T-cell (primary cell): ENCODE measurements around the gene CCDC158. TPM values are rescaled to one million over a fixed set of nuclear protein-coding genes. Genes with fewer than 3 reads are reported as not detected.

Source experiments
- ATAC-seq, 4 experiments: fragments of 200-7000 bp in 3 of 4; fragments of 150-1000 bp in 1 of 4; cut with Tn5 transposase; replicated peaks in 1 of 4; 1 replicate in 3 of 4; 2 replicates in 1 of 4; pipeline ENCODE4 v1.10.0; 2021; ENCODE audit warnings: moderate library complexity in 3 of 4, mild to moderate bottlenecking in 2 of 4, moderate number of reproducible peaks in 1 of 4
- CTCF ChIA-PET, 2 donors: fragments of 300-600 bp; sonication (Branson Sonifier 250); formaldehyde crosslinking; loops; one replicate each; lab custom pipeline; 2022; ENCODE audit warnings: antibody characterized with exemption in 2 of 2; lab: Charles Lee
- POLR2A ChIA-PET, 2 donors: fragments of 300-600 bp; sonication (Branson Sonifier 250); formaldehyde crosslinking; loops; one replicate each; lab custom pipeline; 2022; ENCODE audit warnings: antibody characterized with exemption in 2 of 2; lab: Charles Lee
- DNase-seq, 35 experiments: peaks; one replicate each; pipeline versions ENCODE4 v3.0.0 to v3.0.0-alpha.2; 2013 to 2023
- H3K27ac ChIP-seq: one replicate; pipeline ENCODE4 v1.5.1; 2013; ENCODE audit warnings: low read length
- H3K27me3 ChIP-seq, 2 experiments: replicated peaks in 1 of 2; 1 replicate in 1 of 2; 2 replicates in 1 of 2; pipeline versions ENCODE4 v1.6.1 to v1.7.0; 2013; ENCODE audit warnings: low read length in 1 of 2, mixed read lengths in 1 of 2; ENCODE audit not compliant: control insufficient read depth in 2 of 2, insufficient read depth in 2 of 2; ENCODE audit errors: extremely low read depth in 1 of 2
- H3K36me3 ChIP-seq, 2 donors: 1 replicate in 1 of 2; 2 replicates in 1 of 2; pipeline versions ENCODE4 v1.6.1 to v1.7.0; 2013; ENCODE audit warnings: low read length in 1 of 2; ENCODE audit not compliant: control insufficient read depth in 2 of 2, insufficient read depth in 1 of 2; ENCODE audit errors: extremely low read depth in 1 of 2
- H3K4me1 ChIP-seq, 2 experiments: 1 replicate in 1 of 2; 2 replicates in 1 of 2; pipeline versions ENCODE4 v1.6.1 to v1.7.0; 2013; ENCODE audit warnings: low read length in 2 of 2, mixed read lengths in 1 of 2; ENCODE audit not compliant: insufficient read depth in 2 of 2, control insufficient read depth in 1 of 2; ENCODE audit errors: extremely low read depth in 1 of 2
- H3K4me3 ChIP-seq, 2 donors: 1 replicate in 1 of 2; 2 replicates in 1 of 2; pipeline versions ENCODE4 v1.5.1 to v1.7.0; 2013; ENCODE audit warnings: mild to moderate bottlenecking in 2 of 2, low read length in 1 of 2, moderate library complexity in 1 of 2; ENCODE audit not compliant: control insufficient read depth in 1 of 2; ENCODE audit errors: extremely low read depth in 1 of 2
- H3K9me3 ChIP-seq: 2 replicates; pipeline ENCODE4 v1.7.0; 2013
- H3K27ac Mint-ChIP-seq, 2 donors: one replicate each; pipeline ENCODE4 v1.8.0; 2020 to 2021; ENCODE audit warnings: mild to moderate bottlenecking in 2 of 2, mixed read lengths in 2 of 2
- H3K27me3 Mint-ChIP-seq, 2 donors: one replicate each; pipeline ENCODE4 v1.8.0; 2021 to 2022; ENCODE audit warnings: mixed read lengths in 2 of 2
- H3K36me3 Mint-ChIP-seq: one replicate; pipeline ENCODE4 v1.8.0; 2021; ENCODE audit warnings: mixed read lengths
- H3K4me1 Mint-ChIP-seq, 3 donors: one replicate each; pipeline ENCODE4 v1.8.0; 2020 to 2022; ENCODE audit warnings: mixed read lengths in 3 of 3, mild to moderate bottlenecking in 1 of 3
- H3K4me3 Mint-ChIP-seq, 3 donors: one replicate each; pipeline ENCODE4 v1.8.0; 2020 to 2022; ENCODE audit warnings: mild to moderate bottlenecking in 3 of 3, mixed read lengths in 3 of 3, moderate library complexity in 3 of 3
- H3K9me3 Mint-ChIP-seq, 3 donors: one replicate each; pipeline ENCODE4 v1.8.0; 2020 to 2022; ENCODE audit warnings: mixed read lengths in 3 of 3
- WGBS: methylation state at CpG from one replicate; pipeline ENCODE4 v1.1.5; 2013; ENCODE audit warnings: missing lambda C conversion rate; ENCODE audit not compliant: insufficient coverage; 5-methylcytosine and 5-hydroxymethylcytosine counted together
- total RNA-seq, 35 experiments: library from RNA in 6 of 35; stranded (reverse) in 6 of 35; fragments of 120-200 nt in 1 of 35; gene quantifications; one replicate each; pipeline versions ENCODE4 v1.2.1 to v1.2.4 and lab custom pipeline; 2013 to 2026

The CCDC158 gene
- total RNA-seq, 5 donors from 2014 or later (not counting 1 experiment from before 2014, with no cell fraction given), result not detected

- WGBS, result no CpG with 5 or more reads among the region's 1 CpG
- CTCF ChIA-PET, result interaction anchor here in 1 of 2 donors (1.2 kb wide), 1 partner anchor 23 kb away, joined by 3 read pairs; no protein-coding TSS in a partner anchor
- H3K9me3 ChIP-seq, result no peaks in the 10 kb centered on the region
- no peak overlapping the region for H3K4me3 ChIP-seq
- POLR2A ChIA-PET, result no interaction called here
- H3K9me3 Mint-ChIP-seq, result peaks cover 3 to 17% (median 16%) of the 10 kb centered on the region in 3 donors
- H3K27ac Mint-ChIP-seq, result no peak overlapping the region
- H3K4me1 Mint-ChIP-seq, result peaks cover 22 to 38% (median 29%) of the 10 kb centered on the region in 3 donors
- peaks cover 18 to 25% of the 10 kb centered on the region in 2 experiments for H3K4me1 ChIP-seq
- peaks cover 0 to 4% of the 10 kb centered on the region in 2 experiments for H3K27me3 ChIP-seq
- H3K36me3 Mint-ChIP-seq, result peaks cover 12% of the 10 kb centered on the region
- ATAC-seq, result no peak
- no peaks in the 10 kb centered on the region for H3K36me3 ChIP-seq
- no peak overlapping the region for H3K27ac ChIP-seq
- DNase-seq, result no peak
- H3K27me3 Mint-ChIP-seq, result peaks cover 0 to 3% of the 10 kb centered on the region in 2 donors
- H3K4me3 Mint-ChIP-seq, result no peak overlapping the region
Measured at GRCh38 chr4:76301775-76302162, 119.2 kb downstream of the CCDC158 start.

DNA sequence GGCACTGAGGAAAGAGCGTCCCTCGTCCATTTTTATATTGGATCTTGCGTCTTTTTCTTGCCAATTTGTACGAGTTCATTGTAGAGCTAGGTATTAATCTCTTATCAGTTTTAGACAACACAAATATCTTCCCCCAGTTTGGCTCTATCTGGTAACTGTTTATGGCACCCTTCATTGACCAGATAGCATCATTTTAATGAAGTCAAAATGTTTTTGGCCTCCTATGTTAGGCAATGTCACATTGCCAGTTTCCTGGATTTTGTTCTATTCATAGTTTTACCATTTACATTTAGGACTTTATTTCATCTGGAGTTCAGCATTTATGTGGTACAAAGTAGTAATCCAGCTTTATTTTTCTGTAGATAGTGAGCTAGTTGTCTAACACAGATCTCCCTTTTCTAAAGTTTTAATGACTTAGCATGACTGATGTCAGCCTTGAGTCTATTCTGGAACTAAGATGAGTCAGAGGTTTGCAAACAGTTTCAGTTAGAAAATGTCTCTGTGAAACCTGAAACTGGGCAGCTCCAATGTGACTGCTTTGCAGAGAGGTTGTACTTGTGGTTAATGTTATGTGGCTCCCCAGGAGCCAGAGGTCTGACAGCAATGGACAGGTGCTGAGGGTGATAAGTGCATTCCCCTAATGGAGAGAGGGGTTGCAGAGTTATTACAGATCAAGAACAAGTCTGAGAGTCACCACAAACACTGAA lies 119.7 kb downstream of the CCDC158 start:
- H3K4me1 Mint-ChIP-seq, result peaks cover 22 to 38% (median 29%) of the 10 kb centered on the region in 3 donors
- Histone ChIP-seq H3K4me1 (peaks cover 18 to 21% of the 10 kb centered on the region in 2 experiments), H3K27me3 (no peaks in the 10 kb centered on the region), H3K36me3 (no peaks in the 10 kb centered on the region), H3K4me3 (no peak overlapping the region), H3K27ac (no peak overlapping the region), H3K9me3 (no peaks in the 10 kb centered on the region)
- CTCF ChIA-PET, result interaction anchor here in 1 of 2 donors (1.2 kb wide), 1 partner anchor 22 kb away, joined by 3 read pairs; no protein-coding TSS in a partner anchor
- 100% methylated on average over 2 of the region's 4 CpGs for WGBS
- DNase-seq (no peak), ATAC-seq (no peak)
- peaks cover 0 to 3% of the 10 kb centered on the region in 2 donors for H3K27me3 Mint-ChIP-seq
- peaks cover 3 to 22% (median 16%) of the 10 kb centered on the region in 3 donors for H3K9me3 Mint-ChIP-seq
- no peak overlapping the region for H3K4me3 Mint-ChIP-seq
- H3K36me3 Mint-ChIP-seq, result peaks cover 12% of the 10 kb centered on the region
- POLR2A ChIA-PET, result no interaction called here
- H3K27ac Mint-ChIP-seq, result no peak overlapping the region

DNA sequence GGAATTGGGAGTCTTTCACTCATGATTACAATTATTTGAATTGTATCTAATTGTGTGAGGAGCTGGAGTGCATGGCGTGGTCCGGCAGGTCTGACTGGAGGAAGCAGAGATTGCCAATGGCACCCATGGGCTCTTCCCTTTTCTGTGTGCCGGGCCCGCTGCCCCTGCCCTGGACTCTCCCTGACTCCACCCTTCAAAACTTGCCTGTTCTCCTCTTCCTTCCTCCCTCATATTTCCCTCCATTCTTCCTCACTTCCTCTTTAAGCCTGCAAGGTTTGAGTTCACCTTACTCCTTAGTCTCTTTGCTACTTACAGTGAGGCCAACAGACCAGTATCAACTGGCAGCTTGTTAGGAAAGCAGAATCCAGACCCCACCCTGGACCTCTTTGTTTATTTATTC lies 120.9 kb downstream of the CCDC158 start:
- POLR2A ChIA-PET, result no interaction called here
- Histone ChIP-seq H3K36me3 (no peaks in the 10 kb centered on the region), H3K27me3 (no peaks in the 10 kb centered on the region), H3K27ac (no peak overlapping the region), H3K9me3 (no peaks in the 10 kb centered on the region), H3K4me1 (peaks cover 10 to 11% of the 10 kb centered on the region in 2 experiments), H3K4me3 (no peak overlapping the region)
- Mint-ChIP-seq H3K4me1 (peaks cover 14 to 29% (median 21%) of the 10 kb centered on the region in 3 donors), H3K9me3 (peaks cover 3 to 26% (median 16%) of the 10 kb centered on the region in 3 donors), H3K27ac (no peak overlapping the region), H3K4me3 (no peak overlapping the region), H3K27me3 (peaks cover 0 to 4% of the 10 kb centered on the region in 2 donors), H3K36me3 (peaks cover 12% of the 10 kb centered on the region)
- WGBS, result 100% methylated on average over 2 of the region's 4 CpGs
- CTCF ChIA-PET, result no interaction called here
- ATAC-seq (no peak), DNase-seq (no peak)

DNA sequence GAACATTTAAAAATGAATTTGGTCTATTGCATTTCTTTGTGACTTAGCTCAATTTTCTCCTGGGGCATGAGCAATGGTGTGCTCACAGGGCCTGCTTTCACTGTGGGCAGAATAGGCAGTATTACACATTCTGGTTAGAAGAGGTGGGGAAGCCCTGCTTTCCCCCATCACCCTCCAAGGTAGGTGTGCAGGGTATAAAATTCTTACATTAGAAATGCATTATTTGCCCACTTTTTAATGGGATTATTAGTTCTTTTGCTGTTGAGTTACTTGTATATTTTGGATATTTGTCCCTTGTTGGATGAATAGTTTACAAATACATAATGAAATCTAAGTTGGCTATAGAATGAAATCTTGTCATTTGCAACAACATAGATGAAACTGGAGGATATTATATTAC lies 122.7 kb downstream of the CCDC158 start:
- Mint-ChIP-seq H3K36me3 (peaks cover 12% of the 10 kb centered on the region), H3K9me3 (peaks cover 3 to 26% (median 16%) of the 10 kb centered on the region in 3 donors), H3K4me1 (peaks cover 6 to 14% (median 8%) of the 10 kb centered on the region in 3 donors), H3K4me3 (no peak overlapping the region), H3K27ac (no peak overlapping the region), H3K27me3 (peaks cover 0 to 11% of the 10 kb centered on the region in 2 donors)
- no peak for DNase-seq
- CTCF ChIA-PET, result no interaction called here
- ATAC-seq, result no peak
- Histone ChIP-seq H3K9me3 (no peaks in the 10 kb centered on the region), H3K4me1 (no peaks in the 10 kb centered on the region), H3K27ac (no peak overlapping the region), H3K36me3 (no peaks in the 10 kb centered on the region), H3K27me3 (no peaks in the 10 kb centered on the region), H3K4me3 (no peak overlapping the region)
- POLR2A ChIA-PET, result no interaction called here

- H3K4me1 ChIP-seq, result no peaks in the 10 kb centered on the region
- Mint-ChIP-seq H3K27ac (no peak overlapping the region), H3K36me3 (peaks cover 12% of the 10 kb centered on the region), H3K9me3 (peaks cover 3 to 26% (median 16%) of the 10 kb centered on the region in 3 donors), H3K4me1 (peaks cover 0 to 4% (median 3%) of the 10 kb centered on the region in 3 donors), H3K27me3 (peaks cover 2 to 12% of the 10 kb centered on the region in 2 donors), H3K4me3 (no peak overlapping the region)
- POLR2A ChIA-PET, result no interaction called here
- H3K27ac ChIP-seq, result no peak overlapping the region
- H3K36me3 ChIP-seq, result no peaks in the 10 kb centered on the region
- no peaks in the 10 kb centered on the region for H3K27me3 ChIP-seq
- WGBS, result 94% methylated on average over 3 of the region's 3 CpGs
- H3K9me3 ChIP-seq, result no peaks in the 10 kb centered on the region
- CTCF ChIA-PET, result no interaction called here
- no peak overlapping the region for H3K4me3 ChIP-seq
- DNase-seq, result no peak
- ATAC-seq, result no peak
Measured at GRCh38 chr4:76296286-76296820, 124.6 kb downstream of the CCDC158 start.

DNA sequence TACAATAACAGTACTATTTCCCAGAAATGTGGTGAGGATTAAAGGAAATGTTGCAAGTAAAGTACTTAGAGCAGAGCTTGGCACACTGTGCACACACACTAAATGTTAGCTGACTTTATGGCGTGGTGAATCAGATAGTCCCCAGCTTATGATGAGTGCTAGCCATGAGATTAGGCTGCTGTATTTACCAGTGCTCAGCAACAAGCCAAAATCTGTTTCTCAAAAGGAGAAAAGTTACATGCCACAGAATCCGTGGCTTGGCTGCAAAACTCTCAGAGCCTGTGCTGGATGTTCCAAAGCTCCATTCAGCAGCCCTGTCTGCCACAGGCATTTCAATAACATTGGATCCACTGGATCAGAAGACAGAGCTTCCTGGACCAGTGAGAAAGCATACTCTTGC lies 127.2 kb downstream of the CCDC158 start:
- Histone ChIP-seq H3K4me1 (no peaks in the 10 kb centered on the region), H3K9me3 (no peaks in the 10 kb centered on the region), H3K27me3 (peaks cover 0 to 13% of the 10 kb centered on the region in 2 experiments), H3K4me3 (no peak overlapping the region), H3K27ac (no peak overlapping the region), H3K36me3 (no peaks in the 10 kb centered on the region)
- H3K9me3 Mint-ChIP-seq, result peaks cover 8 to 26% (median 16%) of the 10 kb centered on the region in 3 donors
- POLR2A ChIA-PET, result no interaction called here
- no peak for ATAC-seq
- no peak for DNase-seq
- 79% methylated on average over 2 of the region's 2 CpGs for WGBS
- H3K27ac Mint-ChIP-seq, result no peak overlapping the region
- H3K27me3 Mint-ChIP-seq, result peaks cover 6 to 18% of the 10 kb centered on the region in 2 donors
- H3K4me1 Mint-ChIP-seq, result no peaks in the 10 kb centered on the region
- peaks cover 12% of the 10 kb centered on the region for H3K36me3 Mint-ChIP-seq
- H3K4me3 Mint-ChIP-seq, result no peak overlapping the region
- CTCF ChIA-PET, result no interaction called here
